ENCODE data around the gene PRG3.

The PRG3 gene

DNA sequence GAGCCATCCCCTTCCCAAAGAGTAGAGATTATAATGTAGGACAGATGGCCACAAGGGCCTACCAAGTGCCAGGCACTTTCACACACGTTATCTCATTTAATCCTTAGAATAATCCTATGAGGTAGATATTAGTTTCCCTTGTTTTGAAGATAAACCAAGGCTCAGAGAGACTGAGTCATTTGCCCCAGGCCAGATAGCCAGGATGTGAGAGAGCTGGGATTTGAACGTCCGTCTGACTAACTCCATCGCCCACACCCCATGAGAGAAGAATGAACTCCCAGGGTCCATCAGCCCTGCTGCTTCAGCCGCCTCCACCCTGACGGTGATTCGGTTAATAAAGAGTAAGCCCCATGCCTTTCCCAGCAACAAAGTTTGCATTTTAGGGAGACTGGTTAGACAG, 10.7 kb downstream of the PRG3 start:
- Histone ChIP-seq H3K79me2 (ENCODE audit: insufficient read depth, low read length) (no peaks in the 10 kb centered on the region), H4K20me1 (ENCODE audit: low read depth, low read length) (no peaks in the 10 kb centered on the region), H3K9me3 (ENCODE audit: insufficient read depth, low read length) (no peaks in the 10 kb centered on the region), H3F3A (ENCODE audit: insufficient read depth) (no peaks in the 10 kb centered on the region), H3K9ac (ENCODE audit: low read length) (no peak overlapping the region), H3K4me3 (ENCODE audit: insufficient read depth, low read length, poor library complexity, severe bottlenecking) (no peak overlapping the region), H2AFZ (ENCODE audit: low read depth, low read length, severe bottlenecking) (no peak overlapping the region), H3K4me2 (ENCODE audit: low read depth, low read length, poor library complexity, severe bottlenecking) (no peak overlapping the region), H3K27me3 (ENCODE audit: low read length) (no peaks in the 10 kb centered on the region), H3K27ac (ENCODE audit: low read depth, low read length) (no peak overlapping the region), H3K36me3 (ENCODE audit: low read length) (no peaks in the 10 kb centered on the region), H3K9me2 (replicated peaks; ENCODE audit: insufficient read depth, low read length) (no peaks in the 10 kb centered on the region)
- TF ChIP-seq, protein P1, sequence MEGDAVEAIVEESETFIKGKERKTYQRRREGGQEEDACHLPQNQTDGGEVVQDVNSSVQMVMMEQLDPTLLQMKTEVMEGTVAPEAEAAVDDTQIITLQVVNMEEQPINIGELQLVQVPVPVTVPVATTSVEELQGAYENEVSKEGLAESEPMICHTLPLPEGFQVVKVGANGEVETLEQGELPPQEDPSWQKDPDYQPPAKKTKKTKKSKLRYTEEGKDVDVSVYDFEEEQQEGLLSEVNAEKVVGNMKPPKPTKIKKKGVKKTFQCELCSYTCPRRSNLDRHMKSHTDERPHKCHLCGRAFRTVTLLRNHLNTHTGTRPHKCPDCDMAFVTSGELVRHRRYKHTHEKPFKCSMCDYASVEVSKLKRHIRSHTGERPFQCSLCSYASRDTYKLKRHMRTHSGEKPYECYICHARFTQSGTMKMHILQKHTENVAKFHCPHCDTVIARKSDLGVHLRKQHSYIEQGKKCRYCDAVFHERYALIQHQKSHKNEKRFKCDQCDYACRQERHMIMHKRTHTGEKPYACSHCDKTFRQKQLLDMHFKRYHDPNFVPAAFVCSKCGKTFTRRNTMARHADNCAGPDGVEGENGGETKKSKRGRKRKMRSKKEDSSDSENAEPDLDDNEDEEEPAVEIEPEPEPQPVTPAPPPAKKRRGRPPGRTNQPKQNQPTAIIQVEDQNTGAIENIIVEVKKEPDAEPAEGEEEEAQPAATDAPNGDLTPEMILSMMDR (IDR thresholded peaks at IDR 0.05; ENCODE audit: insufficient read depth, low read length, poor library complexity, severe bottlenecking), result no peak
- no peak for TF ChIP-seq EZH2phosphoT487 (conservative IDR thresholded peaks at IDR 0.05; ENCODE audit: low read length)

DNA sequence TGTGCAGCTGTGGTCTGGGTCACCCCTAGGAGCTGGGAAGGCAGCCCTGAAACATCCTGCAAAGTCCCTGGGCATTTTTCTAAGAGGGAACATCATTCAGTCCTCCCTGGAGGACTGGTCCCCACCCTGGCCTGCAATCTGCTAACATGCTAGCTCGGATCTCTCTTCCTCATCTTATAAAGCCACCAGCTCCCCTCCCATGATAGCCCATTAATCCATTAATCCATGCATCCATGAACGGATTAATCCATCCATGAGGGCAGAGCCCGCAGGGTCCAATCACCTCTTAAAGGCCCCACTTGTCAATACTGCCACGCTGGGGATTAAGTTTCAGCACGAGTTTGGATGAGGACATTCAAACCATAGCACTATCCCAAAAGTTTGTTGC, 12.1 kb downstream of the PRG3 start:
- Histone ChIP-seq H3K9me2 (replicated peaks; ENCODE audit: insufficient read depth, low read length) (no peaks in the 10 kb centered on the region), H3K9ac (ENCODE audit: low read length) (no peak overlapping the region)

DNA sequence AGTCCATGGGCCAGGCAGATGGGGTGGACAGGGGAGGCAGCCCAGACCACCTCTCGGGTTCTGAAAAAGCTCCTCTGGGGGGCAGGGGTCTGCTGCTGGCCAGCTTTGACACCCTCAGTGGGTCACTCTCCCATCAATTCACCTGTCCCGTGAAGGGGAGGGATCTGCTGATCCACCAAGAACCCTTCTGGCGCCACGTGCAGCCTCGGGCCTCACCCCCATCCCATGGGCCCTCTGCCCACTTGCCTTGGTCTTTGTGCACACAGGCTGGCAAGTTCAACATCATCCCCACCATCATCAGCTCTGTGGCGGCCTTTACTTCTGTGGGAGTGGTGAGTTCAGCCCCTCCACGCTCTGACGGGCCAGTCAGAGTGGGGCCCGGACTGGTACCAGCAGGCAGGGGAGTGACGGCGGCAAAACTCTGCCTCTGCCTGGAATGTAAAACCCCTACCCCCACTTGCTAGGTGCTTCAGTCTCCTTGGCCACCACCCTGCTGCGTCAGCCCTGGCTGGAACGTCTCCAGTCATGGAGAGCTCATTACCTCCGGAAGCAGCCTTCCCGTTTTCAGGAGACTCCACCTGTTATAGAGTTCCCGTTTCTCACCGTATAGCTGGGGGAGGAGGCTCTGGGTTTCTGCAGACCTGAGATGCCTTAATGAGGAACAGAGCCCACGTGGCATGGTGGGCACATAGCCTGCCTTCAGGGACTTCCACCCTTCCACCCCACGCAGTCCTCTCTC, 12.7 kb downstream of the PRG3 start:
- Histone ChIP-seq H3K4me3 (ENCODE audit: insufficient read depth, low read length, poor library complexity, severe bottlenecking) (no peak overlapping the region), H3K9ac (ENCODE audit: low read length) (no peak overlapping the region), H4K20me1 (ENCODE audit: low read depth, low read length) (no peaks in the 10 kb centered on the region), H3K9me2 (replicated peaks; ENCODE audit: insufficient read depth, low read length) (no peaks in the 10 kb centered on the region), H3K36me3 (ENCODE audit: low read length) (no peaks in the 10 kb centered on the region), H3K27ac (ENCODE audit: low read depth, low read length) (no peak overlapping the region), H3K9me3 (ENCODE audit: insufficient read depth, low read length) (no peaks in the 10 kb centered on the region), H3K4me2 (ENCODE audit: low read depth, low read length, poor library complexity, severe bottlenecking) (no peak overlapping the region), H3K27me3 (ENCODE audit: low read length) (no peaks in the 10 kb centered on the region), H2AFZ (ENCODE audit: low read depth, low read length, severe bottlenecking) (no peak overlapping the region), H3K79me2 (ENCODE audit: insufficient read depth, low read length) (no peaks in the 10 kb centered on the region), H3F3A (ENCODE audit: insufficient read depth) (no peaks in the 10 kb centered on the region)
- no peak for TF ChIP-seq EZH2phosphoT487 (conservative IDR thresholded peaks at IDR 0.05; ENCODE audit: low read length)
- TF ChIP-seq, protein P1 (IDR thresholded peaks at IDR 0.05; ENCODE audit: insufficient read depth, low read length, poor library complexity, severe bottlenecking), result no peak

More for the DNA sequence above, 12.1 kb downstream of the PRG3 start:
- Histone ChIP-seq H3K27me3 (ENCODE audit: low read length) (no peaks in the 10 kb centered on the region), H3K4me3 (ENCODE audit: insufficient read depth, low read length, poor library complexity, severe bottlenecking) (no peak overlapping the region), H3K36me3 (ENCODE audit: low read length) (no peaks in the 10 kb centered on the region), H3K79me2 (ENCODE audit: insufficient read depth, low read length) (no peaks in the 10 kb centered on the region), H3K27ac (ENCODE audit: low read depth, low read length) (no peak overlapping the region), H4K20me1 (ENCODE audit: low read depth, low read length) (no peaks in the 10 kb centered on the region), H3K9me3 (ENCODE audit: insufficient read depth, low read length) (no peaks in the 10 kb centered on the region), H2AFZ (ENCODE audit: low read depth, low read length, severe bottlenecking) (no peak overlapping the region), H3K4me2 (ENCODE audit: low read depth, low read length, poor library complexity, severe bottlenecking) (no peak overlapping the region), H3F3A (ENCODE audit: insufficient read depth) (no peaks in the 10 kb centered on the region)
- TF ChIP-seq EZH2phosphoT487 (conservative IDR thresholded peaks at IDR 0.05; ENCODE audit: low read length), result no peak
- TF ChIP-seq, protein P1 (IDR thresholded peaks at IDR 0.05; ENCODE audit: insufficient read depth, low read length, poor library complexity, severe bottlenecking), result no peak
